ENCODE results near the gene LRIG2. TPM values are rescaled to one million over a fixed set of nuclear protein-coding genes. Genes with fewer than 3 reads are reported as not detected.

Gene LRIG2
- total and polyA plus RNA-seq, 2 of the 13 experiments (the other 11 are each of a cell fraction or from before 2014, with no cell fraction given): 8.1 to 12.2 TPM

- H3K4me1 ChIP-seq (ENCODE audit: insufficient read depth, low read length): no peaks in the 10 kb centered on the region
- FAIRE-seq (no peak), DNase-seq (ENCODE audit: low spot score) (no peak), ATAC-seq (no peak)
- WGBS (ENCODE audit: low lambda C conversion rate): 96% methylated on average over 1 of the region's 1 CpG
- no peaks in the 10 kb centered on the region for H3K9me3 ChIP-seq (ENCODE audit: low read length)
- H4K20me1 ChIP-seq (ENCODE audit: insufficient read depth, low read length): no peaks in the 10 kb centered on the region
- in situ Hi-C loops (cut with HindIII; ENCODE audit: extremely low pct_ligation_motif_present, low pct_unique_long_range_greater_than_20kb) (no loop called here), intact Hi-C loops (cut with micrococcal nuclease; ENCODE audit: unreplicated experiment) (no loop called here)
- no peaks in the 10 kb centered on the region for H3K27me3 ChIP-seq (ENCODE audit: control insufficient read depth in 1 of 2, insufficient read depth in 2 of 2, low read length in 2 of 2)
- H3K4me2 ChIP-seq (ENCODE audit: low read depth, low read length): no peak overlapping the region
- CTCF ChIA-PET (ENCODE audit: low intra/inter-chr PET ratio, low total read pairs): no interaction called here
- no TSS peak for BruUV-seq (replicated peaks)
- no peak overlapping the region for H3K27ac ChIP-seq (ENCODE audit: extremely low read length, insufficient read depth, low read length)
- POLR2A ChIA-PET: no interaction called here
- H2AFZ ChIP-seq (ENCODE audit: low read length): no peak overlapping the region
- peaks cover 14 to 73% of the 10 kb centered on the region in 2 experiments for H3K36me3 ChIP-seq (replicated peaks in 1 of 2; ENCODE audit: control insufficient read depth in 1 of 2, insufficient read depth in 2 of 2, low read length in 2 of 2)
- no peak overlapping the region for H3K4me3 ChIP-seq (replicated peaks in 1 of 3; ENCODE audit: insufficient read depth in 1 of 3, low read depth in 2 of 3, low read length in 3 of 3)
- no peaks in the 10 kb centered on the region for H3K79me2 ChIP-seq (ENCODE audit: insufficient read depth, low read length)
- H3K9ac ChIP-seq (ENCODE audit: insufficient read depth, low read depth, low read length): no peak overlapping the region
- no peak for TF ChIP-seq ZNF446 (CRISPR knock-in tag; IDR thresholded peaks at IDR 0.05)
- no peak for TF ChIP-seq ZNF367 (CRISPR knock-in tag; IDR thresholded peaks at IDR 0.05; ENCODE audit: borderline replicate concordance)
- no peak for TF ChIP-seq ZNF773 (CRISPR knock-in tag; IDR thresholded peaks at IDR 0.05; ENCODE audit: borderline replicate concordance)
- no peak for TF ChIP-seq NFYC (CRISPR knock-in tag; IDR thresholded peaks at IDR 0.05)
- TF ChIP-seq, protein P1, sequence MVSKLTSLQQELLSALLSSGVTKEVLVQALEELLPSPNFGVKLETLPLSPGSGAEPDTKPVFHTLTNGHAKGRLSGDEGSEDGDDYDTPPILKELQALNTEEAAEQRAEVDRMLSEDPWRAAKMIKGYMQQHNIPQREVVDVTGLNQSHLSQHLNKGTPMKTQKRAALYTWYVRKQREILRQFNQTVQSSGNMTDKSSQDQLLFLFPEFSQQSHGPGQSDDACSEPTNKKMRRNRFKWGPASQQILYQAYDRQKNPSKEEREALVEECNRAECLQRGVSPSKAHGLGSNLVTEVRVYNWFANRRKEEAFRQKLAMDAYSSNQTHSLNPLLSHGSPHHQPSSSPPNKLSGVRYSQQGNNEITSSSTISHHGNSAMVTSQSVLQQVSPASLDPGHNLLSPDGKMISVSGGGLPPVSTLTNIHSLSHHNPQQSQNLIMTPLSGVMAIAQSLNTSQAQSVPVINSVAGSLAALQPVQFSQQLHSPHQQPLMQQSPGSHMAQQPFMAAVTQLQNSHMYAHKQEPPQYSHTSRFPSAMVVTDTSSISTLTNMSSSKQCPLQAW (CRISPR knock-in tag; IDR thresholded peaks at IDR 0.05): no peak
- no peak for TF ChIP-seq THAP9 (CRISPR knock-in tag; IDR thresholded peaks at IDR 0.05; ENCODE audit: borderline replicate concordance)
- TF ChIP-seq ZNF34 (CRISPR knock-in tag; IDR thresholded peaks at IDR 0.05; ENCODE audit: borderline replicate concordance): no peak
- TF ChIP-seq, protein P2, sequence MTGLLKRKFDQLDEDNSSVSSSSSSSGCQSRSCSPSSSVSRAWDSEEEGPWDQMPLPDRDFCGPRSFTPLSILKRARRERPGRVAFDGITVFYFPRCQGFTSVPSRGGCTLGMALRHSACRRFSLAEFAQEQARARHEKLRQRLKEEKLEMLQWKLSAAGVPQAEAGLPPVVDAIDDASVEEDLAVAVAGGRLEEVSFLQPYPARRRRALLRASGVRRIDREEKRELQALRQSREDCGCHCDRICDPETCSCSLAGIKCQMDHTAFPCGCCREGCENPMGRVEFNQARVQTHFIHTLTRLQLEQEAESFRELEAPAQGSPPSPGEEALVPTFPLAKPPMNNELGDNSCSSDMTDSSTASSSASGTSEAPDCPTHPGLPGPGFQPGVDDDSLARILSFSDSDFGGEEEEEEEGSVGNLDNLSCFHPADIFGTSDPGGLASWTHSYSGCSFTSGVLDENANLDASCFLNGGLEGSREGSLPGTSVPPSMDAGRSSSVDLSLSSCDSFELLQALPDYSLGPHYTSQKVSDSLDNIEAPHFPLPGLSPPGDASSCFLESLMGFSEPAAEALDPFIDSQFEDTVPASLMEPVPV (CRISPR knock-in tag; IDR thresholded peaks at IDR 0.05): no peak
- TF ChIP-seq ZC3H4 (CRISPR knock-in tag; IDR thresholded peaks at IDR 0.05; ENCODE audit: borderline replicate concordance): no peak
- TF ChIP-seq ZBTB26 (CRISPR knock-in tag; IDR thresholded peaks at IDR 0.05; ENCODE audit: borderline replicate concordance): no peak
- TF ChIP-seq NONO (IDR thresholded peaks at IDR 0.05): no peak
- no peak for TF ChIP-seq NONO (CRISPR knock-in tag; conservative IDR thresholded peaks at IDR 0.05)
- no peak for TF ChIP-seq MLX (CRISPR knock-in tag; IDR thresholded peaks at IDR 0.05)
- no peak for TF ChIP-seq PTBP1 (IDR thresholded peaks at IDR 0.05; ENCODE audit: low read depth, low read length, poor library complexity, severe bottlenecking)
- no peak for TF ChIP-seq MTA3 (CRISPR knock-in tag; IDR thresholded peaks at IDR 0.05)
These were observed 30.1 kb downstream of the LRIG2 start for GRCh38 chr1:113103048-113103447.

All from HepG2 (cell line).